WERI-Rb-1 (cell line): Measurements from ENCODE around the gene TAB2.

Experiments used
- DNase-seq: peaks from one replicate; pipeline ENCODE4 v3.0.0-alpha.2; 2020
- H3K27ac ChIP-seq: fragments of 250-450 bp; sonication (Bioruptor Pico); 2 replicates; pipeline ENCODE4 v1.5.1; 2020; ENCODE audit warnings: mild to moderate bottlenecking, moderate library complexity
- H3K27me3 ChIP-seq: fragments of 250-450 bp; sonication (Bioruptor Pico); 2 replicates; pipeline ENCODE4 v1.5.1; 2021; ENCODE audit warnings: mild to moderate bottlenecking, low read depth, moderate library complexity; ENCODE audit not compliant: insufficient read depth, severe bottlenecking
- H3K36me3 ChIP-seq: fragments of 250-450 bp; sonication (Bioruptor Pico); 2 replicates; pipeline ENCODE4 v1.5.1; 2020; ENCODE audit warnings: mild to moderate bottlenecking, moderate library complexity
- H3K4me3 ChIP-seq: 2 replicates; pipeline ENCODE4 v1.5.1; 2011; ENCODE audit warnings: low read depth, mild to moderate bottlenecking, control low read depth, low read length
- H3K9me3 ChIP-seq: fragments of 250-450 bp; sonication (Bioruptor Pico); 2 replicates; pipeline ENCODE4 v1.5.1; 2021; ENCODE audit warnings: mild to moderate bottlenecking, moderate library complexity; ENCODE audit not compliant: severe bottlenecking
- CTCF ChIP-seq: IDR thresholded peaks from 2 replicates; pipeline ENCODE4 v1.5.1; 2011; ENCODE audit warnings: low read depth, mild to moderate bottlenecking, control low read depth, inconsistent platforms, low read length

Gene TAB2

GRCh38 chr6:149313861-149314260 is 3.7 kb upstream of the TAB2 start:
- TF ChIP-seq CTCF = no peak
- H3K4me3 ChIP-seq = no peak overlapping the region
- no peaks in the 10 kb centered on the region for H3K9me3 ChIP-seq
- no peaks in the 10 kb centered on the region for H3K27me3 ChIP-seq
- no peak overlapping the region for H3K27ac ChIP-seq
- DNase-seq = no peak
- H3K36me3 ChIP-seq = peaks cover 2% of the 10 kb centered on the region

GRCh38 chr6:149314325-149314905 is 3.1 kb upstream of the TAB2 start:
- Histone ChIP-seq H3K27ac (no peak overlapping the region), H3K9me3 (no peaks in the 10 kb centered on the region), H3K4me3 (no peak overlapping the region), H3K36me3 (peaks cover 2% of the 10 kb centered on the region), H3K27me3 (no peaks in the 10 kb centered on the region)
- DNase-seq = no peak
- no peak for TF ChIP-seq CTCF

- Histone ChIP-seq H3K27ac (peak overlapping the region; percentile 94), H3K4me3 (peak overlapping the region; percentile 94), H3K9me3 (no peaks in the 10 kb centered on the region), H3K27me3 (no peaks in the 10 kb centered on the region), H3K36me3 (peaks cover 2% of the 10 kb centered on the region)
- no peak for TF ChIP-seq CTCF
- DNase-seq = no peak
Observed at GRCh38 chr6:149316108-149316727, 1.3 kb upstream of the TAB2 start.

- H3K9me3 ChIP-seq = no peaks in the 10 kb centered on the region
Observed at GRCh38 chr6:149316740-149317643, 520 bp upstream of the TAB2 start.

More at GRCh38 chr6:149316740-149317643, 520 bp upstream of the TAB2 start:
- Histone ChIP-seq H3K36me3 (peaks cover 2% of the 10 kb centered on the region), H3K27ac (peak overlapping the region; percentile 94), H3K4me3 (peak overlapping the region; percentile 94), H3K27me3 (no peaks in the 10 kb centered on the region)
- DNase-seq = peak; percentile 89
- no peak for TF ChIP-seq CTCF
